Activated CD4-positive, alpha-beta memory T cell treated with anti-CD3 and anti-CD28 coated beads for 36 hours (primary cell): Measurements from ENCODE around the gene KIF14. TPM values are rescaled to one million over a fixed set of nuclear protein-coding genes. Genes with fewer than 3 reads are reported as not detected.
"Not testable (repeated sequence)": the region's sequence is repeated elsewhere in the genome, so short reads cannot be mapped to it uniquely, and the experiment has no call there.

Source experiments
- CTCF ChIA-PET: fragments of 350-600 bp; sonication (Branson Sonifier 250); formaldehyde crosslinking; loops from one replicate; lab custom pipeline; 2021; ENCODE audit warnings: antibody characterized with exemption, inconsistent platforms; lab: Charles Lee
- POLR2A ChIA-PET: fragments of 350-600 bp; sonication (Branson Sonifier 250); formaldehyde crosslinking; loops from one replicate; lab custom pipeline; 2021; ENCODE audit warnings: antibody characterized with exemption; lab: Charles Lee
- DNase-seq: peaks from one replicate; pipeline ENCODE4 v3.0.0-alpha.2; 2020
- H3K27ac Mint-ChIP-seq: one replicate; pipeline ENCODE4 v1.8.0; 2021; ENCODE audit warnings: mixed read lengths
- H3K27me3 Mint-ChIP-seq: one replicate; pipeline ENCODE4 v1.8.0; 2021; ENCODE audit warnings: mixed read lengths
- H3K36me3 Mint-ChIP-seq: one replicate; pipeline ENCODE4 v1.8.0; 2021; ENCODE audit warnings: mixed read lengths
- H3K4me1 Mint-ChIP-seq: one replicate; pipeline ENCODE4 v1.8.0; 2021; ENCODE audit warnings: low read depth, mixed read lengths
- H3K4me3 Mint-ChIP-seq: one replicate; pipeline ENCODE4 v1.8.0; 2021; ENCODE audit warnings: mild to moderate bottlenecking, mixed read lengths
- H3K9me3 Mint-ChIP-seq: one replicate; pipeline ENCODE4 v1.8.0; 2021; ENCODE audit warnings: mixed read lengths
- intact Hi-C: fragments of 100-400 bp; cut with micrococcal nuclease; formaldehyde crosslinking; loops from one replicate; pipeline ENCODE4 v1.15.1; 2023
- total RNA-seq, 2 experiments: library from RNA; stranded (reverse); gene quantifications; one replicate each; pipeline ENCODE4 v1.2.3, GENCODE V29; 2021

KIF14 gene
- total RNA-seq, 2 experiments from 2014 or later: 15.7 to 17.1 TPM

- Mint-ChIP-seq H3K4me1 (peaks cover 9% of the 10 kb centered on the region), H3K27ac (no peak overlapping the region), H3K9me3 (no peaks in the 10 kb centered on the region), H3K4me3 (no peak overlapping the region), H3K36me3 (no peaks in the 10 kb centered on the region), H3K27me3 (no peaks in the 10 kb centered on the region)
- DNase-seq: peak; percentile 37
- intact Hi-C loops: no loop called here
- ChIA-PET POLR2A (no interaction called here), CTCF (interaction anchor here (0.6 to 1.6 kb wide), 5 partner anchors 15 to 254 kb away, joined by 3 to 6 read pairs (median 4); no protein-coding TSS in a partner anchor)
Observed at GRCh38 chr1:200535605-200536004, 84.9 kb downstream of the KIF14 start.

- intact Hi-C loops: no loop called here
- H3K4me3 Mint-ChIP-seq: no peak overlapping the region
Observed at GRCh38 chr1:200530623-200531261, 89.8 kb downstream of the KIF14 start.

DNA sequence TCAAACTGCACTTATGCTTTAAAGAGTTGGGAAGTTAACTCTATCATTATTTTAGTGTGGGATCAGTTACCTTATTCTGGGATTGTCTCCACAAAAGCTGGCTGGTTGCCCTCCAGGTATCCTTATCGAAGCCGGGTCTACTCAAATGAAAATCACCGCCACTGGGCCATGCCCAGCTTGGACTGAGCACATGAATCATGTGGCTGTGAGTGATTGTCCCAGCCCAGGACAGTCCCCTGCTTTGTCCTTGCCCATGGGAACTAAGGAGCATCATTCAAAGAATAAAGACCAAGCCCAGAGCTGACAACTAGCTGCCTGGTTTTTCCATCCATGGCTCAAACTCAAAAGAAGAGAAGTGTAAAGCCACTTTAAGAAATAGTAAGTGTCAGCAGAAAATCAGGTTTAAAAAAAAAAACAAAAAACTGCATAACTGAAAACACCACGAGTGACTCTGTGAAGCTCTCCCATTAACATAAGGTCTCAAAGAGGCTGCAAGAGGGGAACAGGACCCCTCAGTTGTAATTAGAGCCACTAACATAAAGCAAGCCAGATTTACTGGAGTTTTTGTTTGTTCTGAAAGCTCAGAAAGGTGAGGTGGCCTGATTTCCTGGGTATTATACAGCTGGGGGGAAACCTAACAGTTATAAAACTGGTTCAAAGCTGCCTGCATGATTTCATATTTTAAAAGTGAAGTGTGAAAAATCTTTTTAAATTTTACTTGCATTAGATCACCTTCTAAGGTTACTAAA is 91.5 kb downstream of the KIF14 start:
- ChIA-PET POLR2A (no interaction called here), CTCF (interaction anchor here (0.6 to 1.2 kb wide), 2 partner anchors 22 to 23 kb away, joined by 3 read pairs; no protein-coding TSS in a partner anchor)
- Mint-ChIP-seq H3K27ac (no peak overlapping the region), H3K4me1 (peaks cover 18% of the 10 kb centered on the region), H3K9me3 (no peaks in the 10 kb centered on the region), H3K36me3 (no peaks in the 10 kb centered on the region), H3K4me3 (no peak overlapping the region), H3K27me3 (no peaks in the 10 kb centered on the region)
- intact Hi-C loops: no loop called here
- no peak for DNase-seq

More at GRCh38 chr1:200530623-200531261, 89.8 kb downstream of the KIF14 start:
- ChIA-PET CTCF (no interaction called here), POLR2A (no interaction called here)
- Mint-ChIP-seq H3K9me3 (no peaks in the 10 kb centered on the region), H3K27me3 (no peaks in the 10 kb centered on the region), H3K27ac (no peak overlapping the region), H3K4me1 (peaks cover 18% of the 10 kb centered on the region), H3K36me3 (no peaks in the 10 kb centered on the region)
- peak; percentile 44 for DNase-seq

GRCh38 chr1:200527670-200528069 is 92.9 kb downstream of the KIF14 start:
- intact Hi-C loops: no loop called here
- Mint-ChIP-seq H3K27ac (no peak overlapping the region), H3K4me3 (no peak overlapping the region), H3K36me3 (no peaks in the 10 kb centered on the region), H3K4me1 (peaks cover 18% of the 10 kb centered on the region), H3K27me3 (no peaks in the 10 kb centered on the region), H3K9me3 (no peaks in the 10 kb centered on the region)
- CTCF ChIA-PET: interaction anchor here (0.5 kb wide), 1 partner anchor 118 kb away, joined by 3 read pairs; no protein-coding TSS in a partner anchor
- no peak for DNase-seq
- POLR2A ChIA-PET: no interaction called here

DNA sequence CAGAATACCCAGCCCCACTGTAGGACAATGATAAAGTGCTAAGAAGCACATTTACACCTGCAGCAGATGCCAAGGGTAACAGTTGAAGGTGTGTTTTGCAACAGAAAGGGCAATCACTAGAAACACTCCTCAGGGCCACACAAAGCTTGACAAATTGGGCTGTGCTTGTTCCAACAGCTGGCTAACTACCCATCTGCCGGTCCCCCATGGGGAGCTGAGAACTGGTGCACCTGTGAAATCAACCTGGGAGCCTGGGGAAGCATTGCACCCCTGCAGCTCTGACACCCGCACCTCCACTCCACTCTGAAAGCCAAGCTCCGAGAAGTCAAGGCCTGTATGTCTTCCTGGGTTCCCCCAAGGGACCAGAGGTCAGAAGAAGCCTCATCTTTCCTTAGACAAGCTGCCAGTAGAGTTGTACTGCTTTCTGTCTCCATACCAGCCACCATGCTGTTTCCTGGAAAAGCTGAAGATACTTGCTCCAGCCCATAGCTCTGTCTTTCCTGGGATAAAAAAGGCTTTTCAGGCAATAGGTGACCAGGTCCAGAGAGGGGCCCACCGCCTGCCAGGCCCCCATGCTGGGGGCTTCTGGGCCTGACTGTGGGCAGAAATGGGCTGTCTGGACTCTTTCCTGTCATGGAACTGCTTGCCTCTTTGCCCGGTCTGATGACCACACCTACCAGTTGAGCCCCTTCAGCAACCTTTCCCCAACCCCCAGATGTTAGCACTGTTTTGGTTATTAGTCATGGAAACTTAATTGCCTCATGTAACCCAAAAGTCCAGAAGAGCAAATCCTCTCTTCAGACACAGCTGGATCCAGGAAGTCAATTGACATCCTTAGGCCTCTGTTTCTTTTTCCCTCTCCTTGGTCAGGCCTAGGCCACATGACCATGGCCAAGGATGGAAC is 93.6 kb downstream of the KIF14 start:
- intact Hi-C loops: no loop called here
- Mint-ChIP-seq H3K4me3 (no peak overlapping the region), H3K27me3 (no peaks in the 10 kb centered on the region), H3K27ac (no peak overlapping the region), H3K4me1 (peaks cover 18% of the 10 kb centered on the region), H3K9me3 (no peaks in the 10 kb centered on the region), H3K36me3 (no peaks in the 10 kb centered on the region)
- CTCF ChIA-PET: interaction anchor here (0.5 kb wide), 1 partner anchor 118 kb away, joined by 3 read pairs; no protein-coding TSS in a partner anchor
- DNase-seq: no peak
- POLR2A ChIA-PET: no interaction called here

DNA sequence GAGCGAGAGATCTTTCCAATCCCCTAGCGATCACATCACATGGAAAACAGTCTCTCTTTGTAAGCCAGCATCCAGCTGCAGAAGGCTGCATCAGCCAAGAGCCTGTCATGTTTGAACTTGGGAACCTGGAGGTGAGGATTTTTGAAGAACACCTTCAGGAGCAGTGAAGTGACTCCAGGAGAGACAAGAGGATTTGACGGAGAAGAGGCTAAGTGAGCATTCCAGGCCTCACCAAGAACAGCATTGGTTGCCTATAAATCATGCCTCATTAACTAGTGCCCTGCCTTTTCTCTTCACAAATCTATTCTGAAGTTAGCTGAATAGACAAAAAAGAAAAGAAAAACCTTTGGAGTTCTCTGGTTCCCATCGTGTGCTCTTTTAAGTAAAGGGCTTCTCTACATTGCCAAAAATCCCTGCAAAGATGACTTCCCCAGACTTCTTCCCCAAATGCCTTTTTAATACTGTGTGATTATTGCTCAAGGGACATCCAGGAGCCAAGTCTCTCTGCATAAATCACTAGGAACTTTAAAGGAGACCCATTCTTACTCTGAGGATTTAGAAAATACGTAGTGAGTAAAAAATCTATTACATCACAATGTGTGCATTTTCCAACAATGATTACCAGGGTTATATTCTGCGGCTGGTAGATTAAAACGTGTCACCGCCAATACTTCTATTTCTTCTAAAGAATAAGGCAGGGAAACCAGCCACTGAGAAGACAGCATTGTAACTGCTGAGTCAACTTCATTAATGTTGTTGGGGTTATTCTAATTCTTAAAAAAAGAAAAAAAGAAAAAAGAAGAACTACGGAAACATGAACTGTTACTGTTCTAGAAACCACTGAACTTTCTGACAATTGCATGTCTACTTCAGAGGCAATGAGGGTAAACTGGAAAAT is 95.2 kb downstream of the KIF14 start:
- CTCF ChIA-PET: no interaction called here
- Mint-ChIP-seq H3K27ac (no peak overlapping the region), H3K36me3 (no peaks in the 10 kb centered on the region), H3K9me3 (no peaks in the 10 kb centered on the region), H3K27me3 (peaks cover 1% of the 10 kb centered on the region), H3K4me1 (peaks cover 7% of the 10 kb centered on the region), H3K4me3 (no peak overlapping the region)
- POLR2A ChIA-PET: no interaction called here
- no peak for DNase-seq
- intact Hi-C loops: no loop called here

GRCh38 chr1:200524551-200524950 is 96.0 kb downstream of the KIF14 start:
- H3K9me3 Mint-ChIP-seq, H3K4me3 Mint-ChIP-seq, DNase-seq, intact Hi-C loops, H3K27ac Mint-ChIP-seq, POLR2A ChIA-PET, CTCF ChIA-PET, H3K36me3 Mint-ChIP-seq, H3K27me3 Mint-ChIP-seq, H3K4me1 Mint-ChIP-seq: not testable (repeated sequence)

GRCh38 chr1:200524092-200524491 is 96.5 kb downstream of the KIF14 start:
- DNase-seq: no peak
- H3K36me3 Mint-ChIP-seq: no peaks in the 10 kb centered on the region
- H3K27me3 Mint-ChIP-seq: peaks cover 1% of the 10 kb centered on the region
- H3K27ac Mint-ChIP-seq: no peak overlapping the region
- H3K9me3 Mint-ChIP-seq: no peaks in the 10 kb centered on the region
- no peak overlapping the region for H3K4me3 Mint-ChIP-seq
- ChIA-PET POLR2A (no interaction called here), CTCF (no interaction called here)
- intact Hi-C loops: no loop called here
- no peaks in the 10 kb centered on the region for H3K4me1 Mint-ChIP-seq

DNA sequence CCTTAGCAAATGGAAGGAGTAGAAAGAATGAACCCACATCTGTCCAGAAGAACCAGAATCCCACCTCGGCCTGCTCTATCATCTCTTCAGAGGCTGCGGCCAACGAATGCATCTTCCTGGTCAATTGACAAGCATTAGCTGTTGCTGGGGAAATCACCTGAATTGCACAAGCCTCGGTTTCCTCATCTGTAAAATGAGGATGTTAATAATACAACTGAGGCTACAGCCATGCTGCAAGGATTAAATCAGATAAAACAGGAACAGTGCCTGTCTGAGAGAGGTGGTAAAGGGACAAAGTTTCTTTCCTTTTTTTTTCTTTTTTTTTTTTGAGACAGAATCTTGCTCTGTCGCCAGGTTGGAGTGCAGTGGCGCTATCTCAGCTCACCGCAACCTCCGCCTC is 99.8 kb downstream of the KIF14 start:
- intact Hi-C loops: no loop called here
- Mint-ChIP-seq H3K4me1 (no peaks in the 10 kb centered on the region), H3K36me3 (no peaks in the 10 kb centered on the region), H3K27me3 (peaks cover 1% of the 10 kb centered on the region), H3K9me3 (no peaks in the 10 kb centered on the region), H3K27ac (no peak overlapping the region), H3K4me3 (no peak overlapping the region)
- ChIA-PET POLR2A (no interaction called here), CTCF (no interaction called here)
- DNase-seq: no peak

GRCh38 chr1:200518524-200518923 is 102.0 kb downstream of the KIF14 start:
- Mint-ChIP-seq H3K27me3 (peaks cover 5% of the 10 kb centered on the region), H3K9me3 (no peaks in the 10 kb centered on the region), H3K27ac (no peak overlapping the region), H3K4me3 (no peak overlapping the region), H3K4me1 (no peaks in the 10 kb centered on the region), H3K36me3 (no peaks in the 10 kb centered on the region)
- intact Hi-C loops: loop anchor here (10.0 kb wide), 1 partner anchor 214 kb away; no protein-coding TSS in a partner anchor
- no peak for DNase-seq
- ChIA-PET POLR2A (no interaction called here), CTCF (interaction anchor here (1.6 kb wide), 1 partner anchor 8 kb away, joined by 5 read pairs; no protein-coding TSS in a partner anchor)

DNA sequence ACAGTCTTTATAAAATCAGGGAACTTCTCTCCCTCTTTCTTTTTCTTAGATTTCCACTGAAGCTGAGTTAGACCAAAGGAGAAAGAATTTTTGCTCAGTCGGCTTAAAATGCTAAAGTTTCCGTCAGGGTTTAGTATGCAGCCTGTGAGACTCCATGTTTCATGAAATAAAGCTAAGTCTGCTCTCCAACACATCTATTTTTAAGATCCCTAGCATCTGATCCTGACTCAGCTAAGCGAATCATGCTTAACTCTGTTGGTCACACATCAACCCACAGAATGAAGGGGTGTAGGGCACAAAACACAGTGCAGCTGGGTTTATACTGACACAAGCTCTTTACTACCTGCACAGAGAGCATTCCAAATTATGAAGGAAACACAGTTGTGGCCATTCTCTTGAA is 108.4 kb downstream of the KIF14 start:
- Mint-ChIP-seq H3K27ac (no peak overlapping the region), H3K9me3 (no peaks in the 10 kb centered on the region), H3K36me3 (no peaks in the 10 kb centered on the region), H3K27me3 (peaks cover 8% of the 10 kb centered on the region), H3K4me1 (peaks cover 2% of the 10 kb centered on the region), H3K4me3 (no peak overlapping the region)
- intact Hi-C loops: loop anchor here (10.0 kb wide), 1 partner anchor 207 kb away; no protein-coding TSS in a partner anchor
- ChIA-PET CTCF (interaction anchor here (0.6 to 1.5 kb wide), 8 partner anchors 24 to 930 kb away, joined by 3 to 4 read pairs (median 3); no protein-coding TSS in a partner anchor), POLR2A (no interaction called here)
- DNase-seq: no peak
